ENCODE measurements around the gene OR8G1.

The OR8G1 gene

DNA sequence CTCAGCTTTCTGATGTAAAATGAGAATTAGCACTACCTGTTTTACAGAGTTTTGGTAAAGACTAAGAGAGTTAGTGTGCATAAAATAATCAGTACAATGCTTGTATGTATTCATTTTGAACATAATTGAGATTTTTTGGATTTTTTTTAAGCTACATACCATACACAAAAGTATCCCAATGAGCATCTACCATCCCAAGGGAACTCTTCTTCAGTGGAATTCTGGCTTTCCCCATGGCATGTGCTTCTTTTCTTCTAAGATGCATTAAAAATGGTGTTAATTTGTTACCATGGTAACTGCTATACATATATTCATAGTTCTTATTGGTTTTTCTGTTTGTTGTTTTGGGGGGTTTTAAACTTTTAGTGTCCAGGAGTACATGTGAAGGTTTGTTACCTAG, 55.1 kb downstream of the OR8G1 start:
- TF ChIP-seq, protein P1, sequence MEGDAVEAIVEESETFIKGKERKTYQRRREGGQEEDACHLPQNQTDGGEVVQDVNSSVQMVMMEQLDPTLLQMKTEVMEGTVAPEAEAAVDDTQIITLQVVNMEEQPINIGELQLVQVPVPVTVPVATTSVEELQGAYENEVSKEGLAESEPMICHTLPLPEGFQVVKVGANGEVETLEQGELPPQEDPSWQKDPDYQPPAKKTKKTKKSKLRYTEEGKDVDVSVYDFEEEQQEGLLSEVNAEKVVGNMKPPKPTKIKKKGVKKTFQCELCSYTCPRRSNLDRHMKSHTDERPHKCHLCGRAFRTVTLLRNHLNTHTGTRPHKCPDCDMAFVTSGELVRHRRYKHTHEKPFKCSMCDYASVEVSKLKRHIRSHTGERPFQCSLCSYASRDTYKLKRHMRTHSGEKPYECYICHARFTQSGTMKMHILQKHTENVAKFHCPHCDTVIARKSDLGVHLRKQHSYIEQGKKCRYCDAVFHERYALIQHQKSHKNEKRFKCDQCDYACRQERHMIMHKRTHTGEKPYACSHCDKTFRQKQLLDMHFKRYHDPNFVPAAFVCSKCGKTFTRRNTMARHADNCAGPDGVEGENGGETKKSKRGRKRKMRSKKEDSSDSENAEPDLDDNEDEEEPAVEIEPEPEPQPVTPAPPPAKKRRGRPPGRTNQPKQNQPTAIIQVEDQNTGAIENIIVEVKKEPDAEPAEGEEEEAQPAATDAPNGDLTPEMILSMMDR (IDR thresholded peaks at IDR 0.05; ENCODE audit: borderline replicate concordance, control extremely low read depth, extremely low read depth, insufficient read depth, missing control alignments), result no peak
- no peak for DNase-seq (ENCODE audit: low spot score)
- in situ Hi-C loops (cut with MboI; ENCODE audit: low sequenced_read_pairs, unreplicated experiment), result no loop called here

DNA sequence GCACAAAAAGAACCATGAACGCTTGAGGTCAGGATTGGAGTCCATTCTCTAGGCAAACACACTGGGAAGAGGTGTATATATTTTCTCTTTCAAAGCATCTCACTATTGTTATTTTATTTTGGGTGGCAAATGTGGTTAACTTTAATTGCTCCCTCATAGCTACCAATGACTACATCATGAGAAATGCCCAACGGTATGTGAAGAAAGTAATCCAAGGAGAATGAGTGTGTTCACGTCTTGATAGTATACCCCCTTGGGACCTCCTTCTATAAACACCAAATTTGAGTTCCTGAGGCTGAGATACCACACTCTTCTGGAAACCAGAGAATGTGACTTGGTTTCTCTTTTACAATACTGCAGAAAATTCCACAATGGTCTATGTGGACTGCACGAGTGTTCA, 57.0 kb downstream of the OR8G1 start:
- TF ChIP-seq, protein P1 (IDR thresholded peaks at IDR 0.05; ENCODE audit: borderline replicate concordance, control extremely low read depth, extremely low read depth, insufficient read depth, missing control alignments), result no peak
- DNase-seq (ENCODE audit: low spot score), result no peak
- in situ Hi-C loops (cut with MboI; ENCODE audit: low sequenced_read_pairs, unreplicated experiment), result no loop called here

DNA sequence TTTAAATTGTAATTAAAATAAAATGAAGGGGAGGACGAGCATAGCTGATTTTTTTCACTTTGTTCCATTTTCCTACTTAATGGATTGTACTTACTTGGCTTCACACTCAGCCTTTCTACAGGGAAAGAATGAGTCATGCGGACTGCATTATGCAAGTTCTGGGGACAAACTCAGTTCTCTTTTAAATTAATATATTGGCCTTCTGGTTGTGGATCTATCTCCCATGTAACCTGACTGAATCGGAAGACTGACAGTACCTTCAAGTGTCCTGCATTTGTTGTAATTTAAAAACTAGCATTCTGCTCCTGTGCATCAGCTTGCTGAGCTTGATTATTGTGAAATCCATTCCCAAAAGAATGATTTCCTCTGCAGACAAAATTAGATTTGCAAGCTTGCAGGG, 60.7 kb downstream of the OR8G1 start:
- no peak for DNase-seq (ENCODE audit: low spot score)
- TF ChIP-seq, protein P1 (IDR thresholded peaks at IDR 0.05; ENCODE audit: borderline replicate concordance, control extremely low read depth, extremely low read depth, insufficient read depth, missing control alignments), result no peak
- in situ Hi-C loops (cut with MboI; ENCODE audit: low sequenced_read_pairs, unreplicated experiment), result no loop called here

DNA sequence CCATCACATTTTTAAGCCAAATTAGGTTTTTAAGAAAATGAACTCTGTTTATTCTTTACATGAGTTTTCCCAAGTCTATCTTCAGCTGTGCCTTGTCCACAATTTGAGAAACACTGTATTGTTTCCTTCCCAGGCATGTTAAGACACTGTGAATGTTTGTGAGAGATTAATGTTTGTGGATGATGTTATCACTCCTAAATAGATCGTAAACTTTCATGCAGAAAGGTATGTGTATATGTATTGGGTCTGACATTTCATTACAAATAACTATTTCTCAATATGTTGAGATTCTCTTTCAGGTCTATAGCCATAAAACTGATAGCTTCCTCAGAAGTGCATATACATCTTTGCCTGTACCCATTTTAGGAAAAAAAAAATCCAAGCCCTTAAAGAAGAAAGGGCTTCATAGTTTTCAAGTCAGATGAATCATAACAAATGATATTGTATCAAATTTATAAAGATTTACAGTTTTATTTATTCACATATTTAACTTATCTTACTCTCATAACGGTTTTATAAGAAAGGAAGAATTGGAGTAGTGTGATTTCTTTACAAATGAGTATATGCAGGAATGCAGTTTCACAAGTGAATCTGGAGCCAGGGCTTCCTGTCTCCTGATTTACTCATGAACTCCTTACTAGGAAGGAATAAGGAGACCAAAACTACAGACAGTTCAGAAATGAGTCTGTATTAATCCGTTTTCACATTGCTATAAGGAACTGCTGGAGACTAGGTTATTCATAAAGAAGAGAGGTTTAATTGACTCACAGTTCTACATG, 61.6 kb downstream of the OR8G1 start:
- TF ChIP-seq, protein P1 (IDR thresholded peaks at IDR 0.05; ENCODE audit: borderline replicate concordance, control extremely low read depth, extremely low read depth, insufficient read depth, missing control alignments), result no peak
- no peak for DNase-seq (ENCODE audit: low spot score)
- in situ Hi-C loops (cut with MboI; ENCODE audit: low sequenced_read_pairs, unreplicated experiment), result no loop called here

All from GM13976 (cell line).